Astrocyte (in vitro differentiated cells and primary cell): Measurements from ENCODE around the gene CHRD.

Experiments
- EZH2 ChIP-seq: IDR thresholded peaks from 2 replicates; pipeline ENCODE4 v1.6.1; 2012; ENCODE audit warnings: mild to moderate bottlenecking, low read length, inconsistent platforms; ENCODE audit not compliant: insufficient read depth
- TF ChIP-seq, protein P1 (sequence below): IDR thresholded peaks from 2 replicates; pipeline ENCODE4 v1.5.1; 2011; ENCODE audit warnings: low read depth, mild to moderate bottlenecking, inconsistent platforms, low read length, moderate library complexity; ENCODE audit not compliant: insufficient read depth

DNA sequence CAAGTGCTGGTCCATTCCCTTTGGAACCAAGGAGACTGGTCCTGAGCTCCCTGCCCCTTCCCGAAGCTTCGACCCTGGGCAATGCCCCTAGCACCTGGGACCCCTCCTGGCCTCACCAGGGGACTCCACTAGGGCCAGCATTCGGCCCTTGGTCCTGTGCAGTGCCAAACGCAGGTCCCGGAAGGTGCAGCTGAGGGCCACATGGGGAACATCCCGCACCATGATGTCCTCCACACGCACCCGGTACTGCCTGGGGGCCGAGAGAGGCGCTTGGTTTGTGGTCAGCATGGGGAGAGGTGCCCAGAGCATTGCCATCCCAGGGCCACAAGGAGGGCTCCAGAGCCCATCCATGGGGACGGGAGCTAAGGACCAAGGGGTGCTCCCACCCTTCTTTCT lies 26.3 kb upstream of the CHRD start:
- TF ChIP-seq, protein P1, sequence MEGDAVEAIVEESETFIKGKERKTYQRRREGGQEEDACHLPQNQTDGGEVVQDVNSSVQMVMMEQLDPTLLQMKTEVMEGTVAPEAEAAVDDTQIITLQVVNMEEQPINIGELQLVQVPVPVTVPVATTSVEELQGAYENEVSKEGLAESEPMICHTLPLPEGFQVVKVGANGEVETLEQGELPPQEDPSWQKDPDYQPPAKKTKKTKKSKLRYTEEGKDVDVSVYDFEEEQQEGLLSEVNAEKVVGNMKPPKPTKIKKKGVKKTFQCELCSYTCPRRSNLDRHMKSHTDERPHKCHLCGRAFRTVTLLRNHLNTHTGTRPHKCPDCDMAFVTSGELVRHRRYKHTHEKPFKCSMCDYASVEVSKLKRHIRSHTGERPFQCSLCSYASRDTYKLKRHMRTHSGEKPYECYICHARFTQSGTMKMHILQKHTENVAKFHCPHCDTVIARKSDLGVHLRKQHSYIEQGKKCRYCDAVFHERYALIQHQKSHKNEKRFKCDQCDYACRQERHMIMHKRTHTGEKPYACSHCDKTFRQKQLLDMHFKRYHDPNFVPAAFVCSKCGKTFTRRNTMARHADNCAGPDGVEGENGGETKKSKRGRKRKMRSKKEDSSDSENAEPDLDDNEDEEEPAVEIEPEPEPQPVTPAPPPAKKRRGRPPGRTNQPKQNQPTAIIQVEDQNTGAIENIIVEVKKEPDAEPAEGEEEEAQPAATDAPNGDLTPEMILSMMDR = no peak
- no peak for TF ChIP-seq EZH2
